ENCODE measurements around the gene TIAM1. TPM values are rescaled to one million over a fixed set of nuclear protein-coding genes. Genes with fewer than 3 reads are reported as not detected.

TIAM1 gene
- total RNA-seq, 1 experiment from 2014 or later, result 3.7 TPM

- H3K9me3 ChIP-seq (ENCODE audit: control insufficient read depth, insufficient read depth, low read depth, low read length), result no peaks in the 10 kb centered on the region
- no peak for ATAC-seq
- in situ Hi-C loops (cut with HindIII; ENCODE audit: low pct_unique_long_range_greater_than_20kb, low sequenced_read_pairs) (no loop called here), intact Hi-C loops (cut with micrococcal nuclease; ENCODE audit: unreplicated experiment) (no loop called here)
- TF ChIP-seq TCF7L2 (IDR thresholded peaks at IDR 0.05; ENCODE audit: low read depth, low read length) (no peak), POLR2AphosphoS5 (IDR thresholded peaks at IDR 0.05; ENCODE audit: low read depth, low read length) (no peak), SIN3A (IDR thresholded peaks at IDR 0.05; ENCODE audit: borderline replicate concordance, insufficient read depth, low read depth, low read length) (no peak)
- TF ChIP-seq, protein P1, sequence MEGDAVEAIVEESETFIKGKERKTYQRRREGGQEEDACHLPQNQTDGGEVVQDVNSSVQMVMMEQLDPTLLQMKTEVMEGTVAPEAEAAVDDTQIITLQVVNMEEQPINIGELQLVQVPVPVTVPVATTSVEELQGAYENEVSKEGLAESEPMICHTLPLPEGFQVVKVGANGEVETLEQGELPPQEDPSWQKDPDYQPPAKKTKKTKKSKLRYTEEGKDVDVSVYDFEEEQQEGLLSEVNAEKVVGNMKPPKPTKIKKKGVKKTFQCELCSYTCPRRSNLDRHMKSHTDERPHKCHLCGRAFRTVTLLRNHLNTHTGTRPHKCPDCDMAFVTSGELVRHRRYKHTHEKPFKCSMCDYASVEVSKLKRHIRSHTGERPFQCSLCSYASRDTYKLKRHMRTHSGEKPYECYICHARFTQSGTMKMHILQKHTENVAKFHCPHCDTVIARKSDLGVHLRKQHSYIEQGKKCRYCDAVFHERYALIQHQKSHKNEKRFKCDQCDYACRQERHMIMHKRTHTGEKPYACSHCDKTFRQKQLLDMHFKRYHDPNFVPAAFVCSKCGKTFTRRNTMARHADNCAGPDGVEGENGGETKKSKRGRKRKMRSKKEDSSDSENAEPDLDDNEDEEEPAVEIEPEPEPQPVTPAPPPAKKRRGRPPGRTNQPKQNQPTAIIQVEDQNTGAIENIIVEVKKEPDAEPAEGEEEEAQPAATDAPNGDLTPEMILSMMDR (IDR thresholded peaks at IDR 0.05), result no peak
- TF ChIP-seq, protein P2, sequence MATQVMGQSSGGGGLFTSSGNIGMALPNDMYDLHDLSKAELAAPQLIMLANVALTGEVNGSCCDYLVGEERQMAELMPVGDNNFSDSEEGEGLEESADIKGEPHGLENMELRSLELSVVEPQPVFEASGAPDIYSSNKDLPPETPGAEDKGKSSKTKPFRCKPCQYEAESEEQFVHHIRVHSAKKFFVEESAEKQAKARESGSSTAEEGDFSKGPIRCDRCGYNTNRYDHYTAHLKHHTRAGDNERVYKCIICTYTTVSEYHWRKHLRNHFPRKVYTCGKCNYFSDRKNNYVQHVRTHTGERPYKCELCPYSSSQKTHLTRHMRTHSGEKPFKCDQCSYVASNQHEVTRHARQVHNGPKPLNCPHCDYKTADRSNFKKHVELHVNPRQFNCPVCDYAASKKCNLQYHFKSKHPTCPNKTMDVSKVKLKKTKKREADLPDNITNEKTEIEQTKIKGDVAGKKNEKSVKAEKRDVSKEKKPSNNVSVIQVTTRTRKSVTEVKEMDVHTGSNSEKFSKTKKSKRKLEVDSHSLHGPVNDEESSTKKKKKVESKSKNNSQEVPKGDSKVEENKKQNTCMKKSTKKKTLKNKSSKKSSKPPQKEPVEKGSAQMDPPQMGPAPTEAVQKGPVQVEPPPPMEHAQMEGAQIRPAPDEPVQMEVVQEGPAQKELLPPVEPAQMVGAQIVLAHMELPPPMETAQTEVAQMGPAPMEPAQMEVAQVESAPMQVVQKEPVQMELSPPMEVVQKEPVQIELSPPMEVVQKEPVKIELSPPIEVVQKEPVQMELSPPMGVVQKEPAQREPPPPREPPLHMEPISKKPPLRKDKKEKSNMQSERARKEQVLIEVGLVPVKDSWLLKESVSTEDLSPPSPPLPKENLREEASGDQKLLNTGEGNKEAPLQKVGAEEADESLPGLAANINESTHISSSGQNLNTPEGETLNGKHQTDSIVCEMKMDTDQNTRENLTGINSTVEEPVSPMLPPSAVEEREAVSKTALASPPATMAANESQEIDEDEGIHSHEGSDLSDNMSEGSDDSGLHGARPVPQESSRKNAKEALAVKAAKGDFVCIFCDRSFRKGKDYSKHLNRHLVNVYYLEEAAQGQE (IDR thresholded peaks at IDR 0.05; ENCODE audit: insufficient read depth in 1 of 2, low read depth in 2 of 2, low read length in 1 of 2), result no peak
- CTCF ChIA-PET, result no interaction called here
- no peak overlapping the region for H3K27ac ChIP-seq (ENCODE audit: low read length)
- no peak overlapping the region for H3K4me3 ChIP-seq (ENCODE audit: low read depth in 2 of 2, low read length in 2 of 2)
- no peaks in the 10 kb centered on the region for H3K4me1 ChIP-seq (ENCODE audit: control insufficient read depth, insufficient read depth, low read length)
- no peaks in the 10 kb centered on the region for H3K27me3 ChIP-seq (ENCODE audit: control insufficient read depth, insufficient read depth, low read length)
- no peak for DNase-seq (ENCODE audit: low read depth, low spot score)
- no peaks in the 10 kb centered on the region for H3K36me3 ChIP-seq (ENCODE audit: control insufficient read depth, insufficient read depth, low read length)
- POLR2A ChIA-PET, result no interaction called here
- BruUV-seq (replicated peaks), result no TSS peak
Observed at GRCh38 chr21:31135531-31136184, 208.4 kb downstream of the TIAM1 start.

DNA sequence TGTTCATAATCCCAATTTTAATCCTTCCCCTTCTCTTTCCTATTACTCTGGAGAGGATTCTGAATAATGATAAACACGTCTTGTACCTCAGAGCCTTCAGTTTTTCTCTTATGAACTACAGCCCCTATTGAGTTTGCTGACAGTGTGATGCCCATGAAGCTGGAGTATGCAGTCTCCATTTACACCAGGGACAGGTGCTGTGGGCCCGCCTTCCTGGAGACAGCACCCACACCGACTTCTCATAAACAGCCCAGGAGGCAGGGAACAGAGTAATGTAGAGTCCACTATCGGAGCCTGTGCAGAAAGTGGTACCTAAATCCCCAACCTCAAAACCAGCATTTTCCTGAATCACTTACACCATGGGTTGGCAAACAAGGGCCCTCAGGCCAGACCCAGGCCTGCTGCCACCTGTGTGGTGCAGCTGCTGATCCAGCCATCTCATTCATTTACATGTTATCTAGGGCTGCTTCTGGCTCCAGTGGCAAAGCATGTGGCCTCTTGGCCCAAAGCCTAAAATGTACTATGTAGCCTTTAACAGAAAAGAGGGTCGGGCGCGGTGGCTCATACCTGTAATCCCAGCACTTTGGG, 210.7 kb downstream of the TIAM1 start:
- DNase-seq (ENCODE audit: low read depth, low spot score) (no peak), ATAC-seq (no peak)
- BruUV-seq (replicated peaks), result no TSS peak
- ChIA-PET POLR2A (no interaction called here), CTCF (no interaction called here)
- no peaks in the 10 kb centered on the region for H3K36me3 ChIP-seq (ENCODE audit: control insufficient read depth, insufficient read depth, low read length)
- no peaks in the 10 kb centered on the region for H3K4me1 ChIP-seq (ENCODE audit: control insufficient read depth, insufficient read depth, low read length)
- H3K27me3 ChIP-seq (ENCODE audit: control insufficient read depth, insufficient read depth, low read length), result no peaks in the 10 kb centered on the region
- H3K4me3 ChIP-seq (ENCODE audit: low read depth in 2 of 2, low read length in 2 of 2), result no peak overlapping the region
- in situ Hi-C loops (cut with HindIII; ENCODE audit: low pct_unique_long_range_greater_than_20kb, low sequenced_read_pairs), result no loop called here
- H3K9me3 ChIP-seq (ENCODE audit: control insufficient read depth, insufficient read depth, low read depth, low read length), result no peaks in the 10 kb centered on the region
- H3K27ac ChIP-seq (ENCODE audit: low read length), result no peak overlapping the region
- intact Hi-C loops (cut with micrococcal nuclease; ENCODE audit: unreplicated experiment), result no loop called here
- TF ChIP-seq POLR2AphosphoS5 (IDR thresholded peaks at IDR 0.05; ENCODE audit: low read depth, low read length), result no peak
- TF ChIP-seq, protein P1 (IDR thresholded peaks at IDR 0.05), result no peak
- TF ChIP-seq, protein P2 (IDR thresholded peaks at IDR 0.05; ENCODE audit: insufficient read depth in 1 of 2, low read depth in 2 of 2, low read length in 1 of 2), result no peak
- no peak for TF ChIP-seq SIN3A (IDR thresholded peaks at IDR 0.05; ENCODE audit: borderline replicate concordance, insufficient read depth, low read depth, low read length)
- TF ChIP-seq TCF7L2 (IDR thresholded peaks at IDR 0.05; ENCODE audit: low read depth, low read length), result no peak
